Glutamatergic neuron (in vitro differentiated cells): ENCODE measurements around the gene SYT9. TPM values are rescaled to one million over a fixed set of nuclear protein-coding genes. Genes with fewer than 3 reads are reported as not detected.

Experiments used
- DNase-seq: peaks from one replicate; pipeline ENCODE4 v3.0.0; 2022
- H3K27ac Mint-ChIP-seq: one replicate; pipeline ENCODE4 v1.8.0; 2020; ENCODE audit warnings: mild to moderate bottlenecking, mixed read lengths, inconsistent platforms; ENCODE audit not compliant: unreplicated experiment
- H3K27me3 Mint-ChIP-seq: one replicate; pipeline ENCODE4 v1.8.0; 2020; ENCODE audit warnings: mild to moderate bottlenecking, moderate library complexity, mixed read lengths, inconsistent platforms; ENCODE audit not compliant: unreplicated experiment
- H3K36me3 Mint-ChIP-seq: one replicate; pipeline ENCODE4 v1.8.0; 2020; ENCODE audit warnings: mild to moderate bottlenecking, mixed read lengths, inconsistent platforms; ENCODE audit not compliant: unreplicated experiment
- H3K4me1 Mint-ChIP-seq: one replicate; pipeline ENCODE4 v1.8.0; 2020; ENCODE audit warnings: mild to moderate bottlenecking, low read depth, mixed read lengths, inconsistent platforms; ENCODE audit not compliant: unreplicated experiment
- H3K4me3 Mint-ChIP-seq: one replicate; pipeline ENCODE4 v1.8.0; 2020; ENCODE audit warnings: mild to moderate bottlenecking, mixed read lengths, inconsistent platforms; ENCODE audit not compliant: unreplicated experiment
- H3K9me3 Mint-ChIP-seq: one replicate; pipeline ENCODE4 v1.8.0; 2020; ENCODE audit warnings: mild to moderate bottlenecking, moderate library complexity, mixed read lengths, inconsistent platforms; ENCODE audit not compliant: unreplicated experiment
- total RNA-seq: library from RNA; stranded (reverse); fragmentation: NEBNext Ultra II Directional; extraction: Animal tissue kit (Norgen Biotek cat#: 25700); gene quantifications from one replicate; pipeline ENCODE4 v1.2.1, GENCODE V29; 2021; ENCODE audit not compliant: unreplicated experiment
- TF ChIP-seq, protein P1 (sequence below): fragments of 200-600 bp; sonication (generic); IDR thresholded peaks from one replicate; pipeline ENCODE4 v1.5.0; 2021; ENCODE audit not compliant: partially characterized antibody, unreplicated experiment

Gene SYT9
- total RNA-seq, 1 donor from 2014 or later = 3.7 TPM

DNA sequence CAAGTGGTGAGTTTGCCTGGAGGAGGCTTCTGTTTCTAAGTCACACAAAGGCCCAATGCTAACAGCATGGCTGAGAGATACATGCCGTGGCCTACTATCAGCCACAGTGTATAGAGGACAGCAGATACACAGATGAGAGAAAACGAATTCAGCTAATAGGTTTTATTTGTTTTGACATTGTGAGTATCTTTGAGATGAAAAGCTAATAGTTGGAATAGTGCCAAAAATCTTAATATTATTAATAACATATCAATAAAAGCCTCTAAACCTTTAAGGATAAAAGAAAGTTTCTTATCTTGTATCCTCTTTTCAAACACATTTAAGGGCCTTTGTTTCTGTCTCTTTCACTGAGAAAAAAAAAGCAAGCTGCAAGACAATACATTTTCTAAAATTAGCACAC, 203.2 kb downstream of the SYT9 start:
- H3K36me3 Mint-ChIP-seq = peaks cover 4% of the 10 kb centered on the region
- H3K4me1 Mint-ChIP-seq = peaks cover 5% of the 10 kb centered on the region
- H3K27ac Mint-ChIP-seq = no peak overlapping the region
- no peaks in the 10 kb centered on the region for H3K27me3 Mint-ChIP-seq
- TF ChIP-seq, protein P1, sequence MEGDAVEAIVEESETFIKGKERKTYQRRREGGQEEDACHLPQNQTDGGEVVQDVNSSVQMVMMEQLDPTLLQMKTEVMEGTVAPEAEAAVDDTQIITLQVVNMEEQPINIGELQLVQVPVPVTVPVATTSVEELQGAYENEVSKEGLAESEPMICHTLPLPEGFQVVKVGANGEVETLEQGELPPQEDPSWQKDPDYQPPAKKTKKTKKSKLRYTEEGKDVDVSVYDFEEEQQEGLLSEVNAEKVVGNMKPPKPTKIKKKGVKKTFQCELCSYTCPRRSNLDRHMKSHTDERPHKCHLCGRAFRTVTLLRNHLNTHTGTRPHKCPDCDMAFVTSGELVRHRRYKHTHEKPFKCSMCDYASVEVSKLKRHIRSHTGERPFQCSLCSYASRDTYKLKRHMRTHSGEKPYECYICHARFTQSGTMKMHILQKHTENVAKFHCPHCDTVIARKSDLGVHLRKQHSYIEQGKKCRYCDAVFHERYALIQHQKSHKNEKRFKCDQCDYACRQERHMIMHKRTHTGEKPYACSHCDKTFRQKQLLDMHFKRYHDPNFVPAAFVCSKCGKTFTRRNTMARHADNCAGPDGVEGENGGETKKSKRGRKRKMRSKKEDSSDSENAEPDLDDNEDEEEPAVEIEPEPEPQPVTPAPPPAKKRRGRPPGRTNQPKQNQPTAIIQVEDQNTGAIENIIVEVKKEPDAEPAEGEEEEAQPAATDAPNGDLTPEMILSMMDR = no peak
- no peaks in the 10 kb centered on the region for H3K9me3 Mint-ChIP-seq
- DNase-seq = no peak
- no peak overlapping the region for H3K4me3 Mint-ChIP-seq

DNA sequence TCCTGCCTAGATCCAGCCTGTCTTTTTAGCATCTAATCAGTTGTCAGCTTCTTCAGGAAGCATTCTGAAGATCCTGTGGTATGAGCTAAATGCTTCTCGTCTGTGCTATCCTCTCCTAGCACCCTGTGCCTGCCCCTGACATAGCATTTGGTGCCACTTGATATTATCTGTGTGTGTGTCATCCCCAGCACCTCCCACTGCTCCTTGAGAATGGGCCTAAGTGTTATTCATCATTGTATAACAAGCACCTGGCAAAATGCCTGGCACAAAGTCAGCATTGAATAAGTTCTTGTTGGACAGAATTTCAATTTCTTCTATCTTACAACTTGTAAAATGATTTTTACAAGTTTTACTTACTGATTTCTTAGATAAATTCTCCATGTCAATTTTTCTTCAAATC, 205.5 kb downstream of the SYT9 start:
- H3K27me3 Mint-ChIP-seq = no peaks in the 10 kb centered on the region
- H3K4me1 Mint-ChIP-seq = no peaks in the 10 kb centered on the region
- no peak for DNase-seq
- H3K36me3 Mint-ChIP-seq = peaks cover 4% of the 10 kb centered on the region
- H3K9me3 Mint-ChIP-seq = no peaks in the 10 kb centered on the region
- TF ChIP-seq, protein P1 = no peak
- no peak overlapping the region for H3K4me3 Mint-ChIP-seq
- no peak overlapping the region for H3K27ac Mint-ChIP-seq

GRCh38 chr11:7462706-7463105, 211.0 kb downstream of the SYT9 start:
- H3K36me3 Mint-ChIP-seq = no peaks in the 10 kb centered on the region
- H3K9me3 Mint-ChIP-seq = no peaks in the 10 kb centered on the region
- H3K27ac Mint-ChIP-seq = no peak overlapping the region
- no peaks in the 10 kb centered on the region for H3K27me3 Mint-ChIP-seq
- TF ChIP-seq, protein P1 = no peak
- H3K4me3 Mint-ChIP-seq = no peak overlapping the region
- no peaks in the 10 kb centered on the region for H3K4me1 Mint-ChIP-seq
- no peak for DNase-seq

- H3K36me3 Mint-ChIP-seq = no peaks in the 10 kb centered on the region
- no peak for DNase-seq
- H3K27me3 Mint-ChIP-seq = no peaks in the 10 kb centered on the region
- H3K4me3 Mint-ChIP-seq = no peak overlapping the region
- H3K4me1 Mint-ChIP-seq = no peaks in the 10 kb centered on the region
- TF ChIP-seq, protein P1 = no peak
- H3K27ac Mint-ChIP-seq = no peak overlapping the region
- no peaks in the 10 kb centered on the region for H3K9me3 Mint-ChIP-seq
Observed at GRCh38 chr11:7467652-7468051, 215.9 kb downstream of the SYT9 start.

- no peak overlapping the region for H3K4me3 Mint-ChIP-seq
- TF ChIP-seq, protein P1 = no peak
- no peaks in the 10 kb centered on the region for H3K4me1 Mint-ChIP-seq
- no peaks in the 10 kb centered on the region for H3K36me3 Mint-ChIP-seq
- no peak overlapping the region for H3K27ac Mint-ChIP-seq
- no peaks in the 10 kb centered on the region for H3K27me3 Mint-ChIP-seq
- H3K9me3 Mint-ChIP-seq = peaks cover 2% of the 10 kb centered on the region
- DNase-seq = no peak
Observed at GRCh38 chr11:7469351-7469865, 217.7 kb downstream of the SYT9 start.
